Lung microvascular endothelial cell (primary cell): ENCODE measurements around the gene USP15. TPM values are rescaled to one million over a fixed set of nuclear protein-coding genes. Genes with fewer than 3 reads are reported as not detected.
A peak's percentile ranks its signal among the peaks of the same experiment; 100 is the strongest.

Source experiments
- DNase-seq, 2 donors: peaks; one replicate each; pipeline versions ENCODE4 v3.0.0 to v3.0.0-alpha.2; 2010; ENCODE audit warnings: low read depth in 2 of 2
- total RNA-seq: library from RNA; depleted of rRNA; stranded (reverse); fragments of >200 nt; gene quantifications from 2 replicates; pipeline ENCODE4 v1.2.1, GENCODE V29; 2014

USP15 gene
- 41.0 and 45.4 TPM in 2 replicates for total RNA-seq

DNA sequence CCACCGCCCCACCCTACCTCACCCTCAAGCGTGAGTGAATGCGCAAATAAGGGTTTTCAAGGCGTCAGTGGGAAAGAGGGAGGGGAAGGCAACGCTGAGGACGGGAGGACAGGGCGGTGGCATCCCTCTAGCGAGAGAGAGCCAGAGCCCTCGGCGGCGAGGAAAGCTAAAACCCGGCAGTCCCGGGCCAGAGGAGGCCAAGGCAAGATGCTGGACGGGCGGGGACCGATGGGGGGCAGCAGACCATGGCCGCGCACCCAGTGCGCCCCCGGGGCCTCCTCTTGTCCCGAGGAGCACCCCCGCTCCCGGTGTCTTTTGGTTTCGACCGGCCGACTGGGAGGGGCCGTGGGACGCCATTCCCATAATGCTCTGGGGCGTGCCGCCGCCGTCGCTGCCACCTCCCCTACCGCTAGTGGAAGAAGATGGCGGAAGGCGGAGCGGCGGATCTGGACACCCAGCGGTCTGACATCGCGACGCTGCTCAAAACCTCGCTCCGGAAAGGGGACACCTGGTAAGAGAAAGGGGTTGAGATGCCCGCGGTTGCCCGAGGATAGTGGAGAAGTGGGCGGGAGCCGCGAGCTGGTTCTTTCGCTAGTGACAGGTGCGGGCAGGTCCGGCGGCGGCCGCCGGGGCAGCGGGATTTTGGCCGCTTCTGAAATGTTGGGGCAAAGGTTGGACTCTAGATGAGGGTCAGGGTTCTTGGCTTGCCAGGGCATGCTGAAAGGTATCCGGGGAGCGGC is at the start of gene USP15:
Gene USP15 (plus strand): TSS at position 412 of the 740 bp plus-strand sequence. CDS start 11 bp downstream, at position 423.
- DNase-seq, result peak; percentile 99

DNA sequence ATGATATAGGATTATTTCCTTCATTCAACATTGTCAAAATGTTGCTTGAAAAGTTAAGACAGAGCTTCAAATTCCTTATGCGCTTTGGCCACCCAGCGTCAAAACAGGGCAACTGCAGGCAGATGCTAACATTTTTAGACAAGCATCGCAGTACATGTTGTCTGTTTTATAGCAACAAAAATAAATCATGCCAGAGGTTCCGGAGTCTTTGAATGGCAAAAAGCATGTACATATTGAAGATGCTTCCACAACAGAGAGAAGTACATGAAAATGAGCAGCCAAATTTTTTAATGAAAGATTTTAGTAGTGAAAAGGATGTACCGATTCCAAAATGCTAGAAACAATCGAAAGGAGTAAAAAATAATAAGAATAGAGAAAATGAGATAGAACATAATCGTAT is 49.8 kb upstream of the USP15 start:
- peak; percentile 38 to 60 for DNase-seq

DNA sequence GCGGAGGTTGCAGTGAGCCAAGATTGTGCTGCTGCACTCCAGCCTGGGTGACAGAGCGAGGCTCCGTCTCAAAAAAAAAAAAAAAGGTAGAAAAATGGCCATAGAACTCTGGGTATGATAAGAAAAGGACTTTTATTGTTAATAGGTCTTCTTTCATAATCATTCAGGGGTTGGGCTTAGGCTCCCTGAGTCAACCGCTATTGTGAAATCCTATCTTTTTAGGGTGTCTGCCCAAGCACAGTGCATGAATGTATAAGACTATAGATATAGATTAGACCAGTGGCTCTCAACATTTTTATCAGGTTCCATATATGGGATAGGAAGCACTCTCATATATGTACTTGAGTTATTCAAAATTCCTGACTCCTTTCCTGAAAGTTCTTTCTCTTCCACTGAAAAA is 48.7 kb upstream of the USP15 start:
- no peak for DNase-seq

DNA sequence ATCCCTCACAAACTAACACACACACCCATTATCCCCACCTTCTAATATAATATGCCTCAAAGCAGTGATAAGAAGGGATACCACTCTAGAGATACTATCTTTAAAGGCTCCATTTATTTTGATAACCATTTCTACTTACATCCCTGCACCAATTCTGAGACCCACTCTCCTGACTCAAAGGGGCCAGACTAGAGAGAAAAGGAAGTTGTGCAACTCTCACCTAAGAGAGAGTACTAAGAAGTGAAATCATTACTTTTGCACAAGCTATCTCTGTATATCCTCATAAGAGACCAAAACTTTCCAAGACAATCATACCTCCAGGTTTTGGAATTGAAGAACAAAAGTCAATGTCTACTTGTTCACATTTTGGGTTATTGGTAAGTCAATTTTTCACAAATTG is 45.4 kb upstream of the USP15 start:
- no peak for DNase-seq

DNA sequence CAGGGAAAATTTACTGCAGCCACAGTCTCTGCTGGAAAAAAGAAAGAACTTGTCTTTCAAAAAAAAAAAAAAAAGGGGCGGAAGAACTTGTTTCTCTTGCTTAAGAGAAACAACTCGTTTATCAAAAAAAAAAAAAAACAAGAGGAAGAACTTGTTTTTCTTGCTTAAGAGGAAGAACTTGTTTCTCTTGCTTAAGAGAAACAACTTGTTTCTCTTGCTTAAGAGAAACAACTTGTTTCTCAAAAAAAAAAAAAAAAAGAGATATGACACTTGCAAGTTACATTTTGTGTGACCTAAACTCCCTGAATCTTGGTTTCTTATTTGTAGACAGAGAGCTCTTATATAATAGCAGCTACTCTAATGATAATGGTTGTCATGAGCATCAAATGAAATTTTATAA is 44.7 kb upstream of the USP15 start:
- no peak for DNase-seq

DNA sequence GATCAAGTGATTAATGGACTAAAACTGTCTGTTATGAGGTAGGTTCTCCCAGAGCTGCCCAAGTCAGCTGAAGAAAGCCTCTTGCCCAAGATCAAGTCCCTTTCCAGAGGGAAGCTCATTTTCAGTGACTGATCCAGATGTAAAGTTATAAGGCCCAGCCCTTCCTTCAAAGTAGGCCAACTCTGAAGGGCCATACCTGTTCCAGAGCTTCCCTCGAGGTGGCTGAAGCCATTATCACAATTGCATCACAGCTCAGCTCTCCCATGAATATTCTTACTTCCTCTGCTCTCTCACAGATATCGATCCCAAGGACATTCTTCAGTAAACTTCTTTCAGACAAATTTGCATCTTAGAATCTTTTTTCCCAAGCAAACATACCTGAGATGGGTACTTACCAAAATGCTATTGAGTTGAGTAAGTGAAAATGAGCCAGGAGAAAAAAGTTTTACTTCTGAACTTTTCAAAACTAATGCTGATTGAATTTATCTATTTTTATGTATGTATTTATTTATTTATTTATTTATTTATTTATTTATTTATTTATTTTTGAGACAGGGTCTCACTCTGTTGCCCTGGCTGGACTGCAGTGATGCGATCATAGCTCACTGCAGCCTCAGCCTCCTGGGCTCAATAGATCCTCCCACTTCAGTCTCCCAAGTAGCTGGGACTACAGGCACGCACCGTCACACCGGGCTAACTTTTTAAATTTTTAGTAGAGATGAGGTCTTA is 42.6 kb upstream of the USP15 start:
- no peak for DNase-seq

DNA sequence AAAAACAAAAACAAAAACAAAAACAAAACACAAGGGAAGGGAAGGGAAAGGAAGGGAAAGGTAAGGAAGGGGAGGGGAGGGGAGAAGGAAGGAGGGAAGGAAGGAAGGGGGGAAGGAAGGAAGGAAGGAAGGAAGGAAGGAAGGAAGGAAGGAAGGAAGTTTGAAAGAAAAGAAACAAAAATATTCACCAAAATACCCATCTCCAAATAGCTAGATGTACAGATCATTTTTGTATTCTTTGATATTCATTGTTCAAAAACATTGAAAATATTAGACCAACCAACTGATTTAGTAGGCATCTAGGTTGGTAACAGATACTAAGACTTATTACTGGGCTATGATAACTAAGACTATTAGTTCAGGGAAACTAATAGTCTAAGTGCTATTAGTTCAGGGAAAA is 39.1 kb upstream of the USP15 start:
- no peak for DNase-seq

DNA sequence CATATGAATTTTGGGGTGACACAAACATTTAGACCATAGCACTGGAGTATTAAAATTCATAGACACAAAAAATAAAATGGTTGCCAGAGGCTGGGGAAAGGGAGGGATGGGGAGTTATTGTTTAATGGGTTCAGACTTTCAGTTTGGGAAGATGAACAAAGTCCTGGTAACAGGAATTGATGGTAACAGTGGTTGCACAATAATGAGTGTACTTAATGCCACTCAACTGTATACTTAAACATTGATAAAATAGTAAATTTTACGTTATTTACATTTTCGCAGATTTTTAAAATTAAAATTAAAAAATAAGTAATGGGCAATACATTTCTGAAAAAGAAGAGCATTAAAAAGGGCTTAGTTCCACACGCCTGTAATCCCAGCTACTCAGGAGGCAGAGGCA is 35.6 kb upstream of the USP15 start:
- no peak for DNase-seq

DNA sequence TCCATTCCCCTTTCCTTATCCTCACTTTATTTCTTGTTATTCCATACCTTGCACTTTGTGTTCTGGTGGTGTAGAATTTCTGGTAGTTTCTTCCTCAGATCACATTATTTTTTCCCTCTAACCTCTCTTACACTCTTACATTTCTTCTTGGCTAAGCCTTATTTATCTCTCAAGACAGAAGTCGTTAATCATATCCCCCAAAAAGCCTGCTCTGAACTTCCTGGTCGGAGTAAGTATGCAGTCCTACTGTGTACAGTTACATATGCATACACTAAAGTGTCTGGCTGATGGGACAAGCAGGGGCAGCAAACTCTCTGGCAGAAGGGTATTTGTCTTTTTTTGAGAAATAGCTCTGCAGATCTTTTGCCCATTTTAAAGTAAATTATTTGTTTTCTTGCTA is 33.1 kb upstream of the USP15 start:
- no peak for DNase-seq

DNA sequence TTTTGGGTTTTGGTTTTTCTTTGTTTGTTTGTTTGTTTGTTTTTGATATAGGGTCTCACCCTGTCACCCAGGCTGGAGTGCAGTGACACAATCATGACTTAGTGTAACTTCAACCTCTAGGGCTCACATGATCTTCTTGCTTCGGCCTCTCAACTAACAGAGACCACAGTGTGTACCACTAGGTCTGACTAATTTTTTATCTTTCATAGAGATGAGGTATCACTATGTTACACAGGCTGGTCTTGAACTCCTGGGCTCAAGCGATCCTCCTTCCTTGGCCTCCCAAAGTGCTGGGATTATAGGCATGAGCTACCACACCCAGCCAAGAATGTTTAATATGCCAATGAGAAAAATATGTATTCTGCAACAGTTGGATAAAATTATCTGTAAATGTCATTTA is 29.6 kb upstream of the USP15 start:
- DNase-seq, result no peak

DNA sequence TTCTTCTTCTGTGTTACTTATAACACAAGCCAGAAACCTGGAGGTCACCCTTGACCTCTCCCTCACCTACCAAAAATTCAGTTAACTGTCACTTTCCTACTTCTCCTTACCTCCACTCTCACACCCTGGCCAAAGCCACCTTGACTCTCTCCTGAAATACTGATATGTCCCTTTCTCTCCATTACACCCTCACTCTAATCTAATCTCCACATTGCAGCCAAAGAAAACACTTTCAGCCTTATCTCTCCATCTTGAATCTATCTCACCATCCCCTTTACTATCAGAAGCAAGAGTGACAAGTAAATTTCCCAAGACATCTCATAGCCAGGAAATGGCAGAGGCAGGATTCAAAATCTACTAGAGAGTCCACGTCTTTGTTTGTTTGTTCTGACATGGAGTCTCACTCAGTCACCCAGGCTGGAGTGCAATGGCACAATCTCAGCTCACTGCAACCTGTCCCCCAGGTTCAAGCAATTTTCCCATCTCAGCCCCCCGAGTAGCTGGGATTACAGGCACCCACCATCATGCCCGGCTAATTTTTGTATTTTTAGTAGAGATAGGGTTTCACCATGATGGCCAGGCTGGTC is 28.0 kb upstream of the USP15 start:
- DNase-seq, result no peak

DNA sequence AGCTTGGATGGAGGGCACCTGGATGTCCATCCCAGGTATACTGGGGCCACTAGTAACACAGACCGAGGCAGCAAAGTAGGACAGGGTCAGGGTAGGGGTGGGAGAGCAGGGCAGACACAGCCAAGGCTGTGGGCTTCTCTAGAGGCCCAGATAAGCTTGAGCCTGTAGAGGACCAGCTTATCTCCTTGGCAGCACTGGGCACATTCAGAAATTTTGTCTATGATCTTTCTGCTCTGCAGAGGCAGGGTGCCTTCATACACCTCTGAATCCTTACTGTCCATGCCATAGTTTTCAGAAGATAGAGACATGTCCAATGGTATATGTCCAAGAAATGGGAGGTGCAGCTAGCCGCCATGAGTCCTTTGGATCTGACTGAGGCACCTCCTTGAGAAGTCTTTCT is 26.4 kb upstream of the USP15 start:
- DNase-seq, result no peak

DNA sequence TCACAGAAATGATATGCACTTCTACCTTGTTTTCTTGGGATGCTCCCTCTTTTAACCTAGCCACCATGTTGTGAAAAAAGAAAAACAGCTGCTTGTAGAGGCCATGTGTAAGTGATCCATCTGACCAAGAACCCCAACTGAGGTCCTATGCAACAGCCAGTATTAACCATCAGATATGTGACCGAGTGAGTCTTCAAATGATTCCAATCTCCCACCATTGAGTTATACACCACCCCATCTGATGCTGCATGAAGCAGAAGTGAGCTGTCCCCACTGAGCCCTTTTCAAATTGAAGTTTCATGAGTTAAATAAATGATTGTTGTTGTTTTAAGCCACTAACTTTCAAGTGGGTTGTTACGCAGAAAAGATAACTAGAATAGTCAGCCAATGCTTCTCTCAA is 20.6 kb upstream of the USP15 start:
- DNase-seq, result no peak

DNA sequence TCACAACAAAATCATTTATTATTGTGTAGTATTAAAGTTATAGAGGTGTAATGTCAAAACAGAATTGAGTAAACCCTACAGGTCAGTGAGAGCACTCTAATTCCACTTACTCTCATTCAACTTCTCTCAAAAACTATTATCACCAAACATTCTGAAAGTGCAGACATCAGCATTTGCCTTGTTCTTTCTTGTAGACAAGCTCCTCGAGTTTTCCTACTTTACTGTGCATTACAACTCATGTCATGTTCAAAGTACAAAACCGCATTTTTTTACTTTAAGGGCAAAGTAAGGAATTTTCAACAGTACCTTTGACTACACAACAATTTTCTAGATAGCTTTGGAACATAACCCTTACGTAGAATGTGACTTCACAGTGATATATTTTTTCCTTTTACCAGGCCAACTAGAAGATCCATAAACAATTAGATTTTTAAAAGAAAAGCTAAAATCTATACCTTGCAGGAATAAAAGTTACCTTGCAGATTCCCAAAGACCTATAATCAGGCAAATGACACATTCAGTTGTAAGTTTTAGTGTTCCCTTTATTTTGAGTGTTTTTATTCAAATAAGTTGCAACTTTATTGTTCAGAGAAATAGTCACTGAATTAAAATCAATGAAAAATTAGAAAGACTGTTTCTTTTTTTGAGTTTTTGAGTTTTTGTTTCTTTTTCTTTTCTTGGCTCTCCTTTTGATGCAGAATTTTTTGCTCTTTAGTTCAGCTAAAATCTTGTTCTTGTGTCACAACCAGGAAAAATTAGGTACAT is 12.7 kb upstream of the USP15 start:
- no peak for DNase-seq

DNA sequence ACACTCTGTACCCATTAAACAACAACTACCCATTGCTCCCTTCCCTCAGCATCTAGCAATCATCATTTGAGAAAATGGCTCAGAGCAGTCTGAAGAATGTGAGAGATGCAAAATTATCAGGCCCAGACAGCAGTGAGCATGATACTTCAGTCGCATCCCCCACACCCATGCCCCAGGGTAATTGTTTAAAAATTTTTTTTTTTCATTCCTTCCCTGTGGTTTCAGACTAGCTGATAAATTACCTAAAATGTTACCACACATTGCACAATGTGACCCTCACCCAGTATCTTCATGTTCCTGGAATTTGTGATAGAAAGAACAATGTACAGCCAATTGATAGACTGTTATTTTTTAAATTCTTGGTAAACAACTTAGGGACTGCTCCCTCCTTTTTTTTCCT is 11.3 kb upstream of the USP15 start:
- DNase-seq, result no peak

DNA sequence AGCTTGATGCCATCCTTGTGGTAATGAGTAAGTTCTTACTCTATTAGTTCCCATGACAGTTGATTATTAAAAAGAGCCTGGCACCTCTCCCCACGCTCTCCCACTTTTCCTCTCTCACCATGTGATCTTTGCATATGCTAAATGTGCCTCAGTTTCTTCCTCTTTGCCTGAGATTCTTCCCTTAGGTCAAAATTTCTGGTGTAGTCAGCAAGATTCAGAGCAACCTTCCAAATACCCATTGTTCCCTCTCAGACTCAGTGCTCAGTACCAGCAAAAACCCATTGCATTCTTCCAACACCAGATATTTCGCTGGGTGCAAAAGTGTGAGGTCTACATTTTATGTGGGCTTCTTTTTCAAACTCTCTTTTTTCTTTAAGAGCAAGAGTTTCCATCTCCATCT is 10.8 kb upstream of the USP15 start:
- no peak for DNase-seq

DNA sequence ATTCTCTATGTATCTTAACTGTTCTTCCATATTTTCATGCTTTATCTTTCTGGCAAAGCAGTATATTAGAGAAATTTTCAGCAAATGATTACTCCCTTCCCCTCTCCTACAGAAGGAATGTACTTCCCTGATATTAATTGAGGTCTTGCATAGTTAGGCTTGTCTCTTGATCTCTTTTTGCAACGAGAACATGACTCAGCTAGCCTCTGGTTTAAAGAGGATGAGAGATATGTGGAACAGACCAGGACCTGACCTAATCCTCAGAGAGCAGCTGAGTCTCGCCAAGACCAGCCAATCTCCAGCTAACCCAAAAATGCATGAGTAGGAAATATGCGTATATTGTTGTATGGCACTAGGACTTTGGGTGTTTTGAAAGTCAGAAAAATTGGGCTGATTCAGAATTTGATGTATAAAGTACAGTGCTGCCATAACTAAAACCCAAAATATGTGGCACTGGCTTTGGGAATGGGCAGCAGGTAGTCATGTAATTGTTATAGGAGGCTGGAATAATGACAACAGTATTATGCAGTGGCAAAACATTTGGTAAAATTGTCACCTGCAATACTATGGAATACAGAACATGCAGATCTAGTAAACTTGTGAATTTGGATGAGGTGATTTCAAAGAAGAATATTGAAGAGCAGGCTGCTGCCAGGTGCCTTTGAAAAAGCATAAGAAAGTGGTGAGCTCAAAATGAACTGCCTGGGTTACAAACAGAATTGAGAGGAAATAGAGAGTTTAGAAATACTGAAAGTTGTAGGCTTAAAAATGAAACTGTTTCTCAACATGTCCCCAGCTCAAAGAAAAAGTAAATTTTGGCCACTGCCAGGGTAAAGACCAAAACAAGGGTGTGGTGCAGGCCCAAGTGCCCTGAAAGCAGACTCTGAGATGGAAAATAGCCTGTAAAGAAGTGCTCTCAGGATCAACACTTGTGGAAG is 9.3 kb upstream of the USP15 start:
- no peak for DNase-seq

DNA sequence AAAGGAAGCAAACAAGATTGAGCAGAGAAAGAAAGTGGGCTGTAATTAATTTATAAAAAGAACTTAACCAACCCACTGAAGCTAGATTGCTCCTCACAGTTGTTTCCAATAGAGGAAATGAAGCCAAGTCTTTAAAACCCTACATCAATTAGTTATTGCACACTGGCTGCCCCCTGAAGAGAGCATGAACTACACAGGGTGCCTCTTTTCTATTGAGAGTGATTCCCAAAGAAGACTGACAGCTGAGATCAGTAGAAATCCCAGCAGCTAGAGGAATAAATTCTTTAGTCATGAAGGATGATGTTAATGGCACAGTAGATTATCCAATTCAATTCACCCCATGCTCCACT is 8.6 kb upstream of the USP15 start:
- DNase-seq, result no peak

DNA sequence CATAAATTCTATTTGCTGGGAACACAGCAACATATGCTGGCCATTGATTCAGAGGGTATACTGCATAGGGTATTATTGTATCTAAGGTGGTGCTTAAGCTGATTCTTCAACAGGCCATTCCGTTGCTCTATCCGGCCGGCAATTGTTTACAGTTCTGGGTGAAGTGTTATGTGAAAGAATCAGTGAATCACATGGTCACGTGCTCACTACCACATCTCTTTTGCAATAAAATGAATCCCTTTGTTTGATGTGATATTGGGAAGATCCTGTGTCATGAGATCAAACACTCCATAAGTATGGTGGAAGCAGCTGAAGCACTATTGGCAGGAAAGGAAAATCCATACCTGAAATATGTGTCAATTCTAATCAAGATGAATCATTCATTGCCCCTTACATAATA is 7.6 kb upstream of the USP15 start:
- no peak for DNase-seq

DNA sequence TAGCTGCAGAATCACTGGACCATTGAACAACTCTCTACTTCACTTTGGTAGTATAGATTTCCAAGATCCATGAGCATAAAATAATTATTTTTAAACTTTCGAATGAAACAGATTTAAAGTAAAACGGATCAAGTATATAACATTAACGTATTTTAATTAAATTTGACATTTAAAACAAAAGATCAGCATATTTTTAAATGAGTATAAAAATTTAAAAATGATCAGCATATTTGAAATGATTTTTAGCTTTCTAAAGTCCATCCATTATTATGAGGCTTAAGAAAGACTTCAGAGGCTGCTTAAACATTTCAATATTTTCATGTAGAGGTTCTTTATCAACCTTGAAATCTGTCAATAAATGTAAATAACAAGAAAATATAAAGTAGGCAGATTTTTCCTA is 5.2 kb upstream of the USP15 start:
- no peak for DNase-seq

DNA sequence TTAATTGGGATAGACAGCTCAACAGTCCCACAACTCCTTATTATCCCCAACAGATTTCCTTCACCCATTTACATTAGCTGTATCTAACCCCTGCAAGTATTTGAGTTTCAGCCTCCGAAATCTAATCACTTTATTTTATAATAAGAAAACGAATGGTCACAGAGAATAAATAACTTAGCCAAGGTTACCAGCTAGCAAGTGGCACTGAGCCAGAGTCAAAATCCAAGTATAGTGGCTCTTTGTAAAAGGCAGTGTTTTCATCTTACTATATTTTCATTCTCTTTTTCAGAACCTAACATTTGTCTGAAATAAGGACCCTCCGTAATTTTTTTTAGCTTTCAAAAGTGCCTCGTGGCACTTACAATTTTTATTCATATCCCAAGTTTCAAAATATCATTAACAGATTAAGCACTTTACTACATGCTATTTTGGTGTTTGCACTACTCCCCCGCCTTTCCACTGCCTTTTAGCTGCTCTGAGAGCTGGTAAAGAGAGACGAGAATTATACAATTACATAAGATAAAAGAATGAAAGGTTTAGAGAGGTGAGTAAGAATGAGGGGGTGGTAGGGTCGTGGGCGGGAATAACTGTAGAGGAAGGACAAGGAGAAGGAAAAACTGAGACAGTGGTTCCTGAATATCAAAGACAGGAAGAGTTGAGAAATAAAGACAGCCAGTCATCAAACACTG is 3.7 kb upstream of the USP15 start:
- no peak for DNase-seq
